Common myeloid progenitor, CD34-positive (primary cell): Measurements from ENCODE around the gene FUT8. TPM values are rescaled to one million over a fixed set of nuclear protein-coding genes. Genes with fewer than 3 reads are reported as not detected.

Experiments
- CTCF ChIA-PET: fragments of 350-600 bp; sonication (Branson Sonifier 250); formaldehyde crosslinking; loops from one replicate; lab custom pipeline; 2021; ENCODE audit warnings: antibody characterized with exemption; lab: Charles Lee
- POLR2A ChIA-PET: fragments of 350-600 bp; sonication (Branson Sonifier 250); formaldehyde crosslinking; loops from one replicate; lab custom pipeline; 2021; ENCODE audit warnings: antibody characterized with exemption; lab: Charles Lee
- DNase-seq, 3 donors: peaks; one replicate each; pipeline versions ENCODE4 v3.0.0 to v3.0.0-alpha.2; 2013
- H3K27ac ChIP-seq, 2 experiments: 1 replicate in 1 of 2; 2 replicates in 1 of 2; pipeline ENCODE4 v1.7.0; 2013; ENCODE audit warnings: inconsistent platforms in 2 of 2, low read length in 2 of 2, mild to moderate bottlenecking in 2 of 2, low read depth in 1 of 2, moderate library complexity in 1 of 2; ENCODE audit not compliant: severe bottlenecking in 2 of 2, insufficient read depth in 1 of 2, poor library complexity in 1 of 2
- H3K27me3 ChIP-seq, 5 experiments: replicated peaks in 2 of 5; 1 replicate in 3 of 5; 2 replicates in 2 of 5; pipeline versions ENCODE4 v1.6.1 to v1.7.0; 2013; ENCODE audit warnings: low read length in 4 of 5, mild to moderate bottlenecking in 2 of 5, moderate library complexity in 2 of 5, inconsistent platforms in 1 of 5; ENCODE audit not compliant: insufficient read depth in 5 of 5, control insufficient read depth in 4 of 5
- H3K36me3 ChIP-seq, 4 experiments: 1 replicate in 2 of 4; 2 replicates in 2 of 4; pipeline versions ENCODE4 v1.6.1 to v1.7.0; 2013; ENCODE audit warnings: low read length in 3 of 4, control low read depth in 1 of 4, mild to moderate bottlenecking in 1 of 4; ENCODE audit not compliant: control insufficient read depth in 4 of 4, insufficient read depth in 4 of 4
- H3K4me1 ChIP-seq, 4 experiments: 1 replicate in 3 of 4; 2 replicates in 1 of 4; pipeline versions ENCODE4 v1.6.1 to v1.7.1; 2013; ENCODE audit warnings: low read length in 3 of 4, mild to moderate bottlenecking in 3 of 4, control low read depth in 1 of 4, inconsistent platforms in 1 of 4, moderate library complexity in 1 of 4; ENCODE audit not compliant: control insufficient read depth in 4 of 4, insufficient read depth in 4 of 4; ENCODE audit errors: control extremely low read depth in 1 of 4
- H3K4me3 ChIP-seq, 7 experiments: 1 replicate in 4 of 7; 2 replicates in 3 of 7; pipeline versions ENCODE4 v1.5.1 to v1.7.0; 2013; ENCODE audit warnings: mild to moderate bottlenecking in 7 of 7, low read length in 6 of 7, moderate library complexity in 6 of 7, inconsistent platforms in 2 of 7, low read depth in 2 of 7, control low read depth in 1 of 7; ENCODE audit not compliant: insufficient read depth in 4 of 7, control insufficient read depth in 1 of 7; ENCODE audit errors: extremely low read depth in 1 of 7
- H3K9me3 ChIP-seq, 5 experiments: 1 replicate in 4 of 5; 2 replicates in 1 of 5; pipeline versions ENCODE4 v1.6.1 to v1.7.1; 2013; ENCODE audit warnings: low read length in 4 of 5, mild to moderate bottlenecking in 2 of 5, inconsistent platforms in 1 of 5, low read depth in 1 of 5, moderate library complexity in 1 of 5; ENCODE audit not compliant: control insufficient read depth in 4 of 5, insufficient read depth in 2 of 5; ENCODE audit errors: control extremely low read depth in 1 of 5
- WGBS: methylation state at CpG from one replicate; pipeline ENCODE4 v1.1.5; 2013; ENCODE audit not compliant: insufficient coverage; 5-methylcytosine and 5-hydroxymethylcytosine counted together
- polyA plus RNA-seq: library from polyadenylated mRNA; unstranded; fragments of 120-200 nt; gene quantifications from one replicate; pipeline ENCODE4 v1.2.1, GENCODE V29; 2013

FUT8 gene
- 10.4 TPM for polyA plus RNA-seq

DNA sequence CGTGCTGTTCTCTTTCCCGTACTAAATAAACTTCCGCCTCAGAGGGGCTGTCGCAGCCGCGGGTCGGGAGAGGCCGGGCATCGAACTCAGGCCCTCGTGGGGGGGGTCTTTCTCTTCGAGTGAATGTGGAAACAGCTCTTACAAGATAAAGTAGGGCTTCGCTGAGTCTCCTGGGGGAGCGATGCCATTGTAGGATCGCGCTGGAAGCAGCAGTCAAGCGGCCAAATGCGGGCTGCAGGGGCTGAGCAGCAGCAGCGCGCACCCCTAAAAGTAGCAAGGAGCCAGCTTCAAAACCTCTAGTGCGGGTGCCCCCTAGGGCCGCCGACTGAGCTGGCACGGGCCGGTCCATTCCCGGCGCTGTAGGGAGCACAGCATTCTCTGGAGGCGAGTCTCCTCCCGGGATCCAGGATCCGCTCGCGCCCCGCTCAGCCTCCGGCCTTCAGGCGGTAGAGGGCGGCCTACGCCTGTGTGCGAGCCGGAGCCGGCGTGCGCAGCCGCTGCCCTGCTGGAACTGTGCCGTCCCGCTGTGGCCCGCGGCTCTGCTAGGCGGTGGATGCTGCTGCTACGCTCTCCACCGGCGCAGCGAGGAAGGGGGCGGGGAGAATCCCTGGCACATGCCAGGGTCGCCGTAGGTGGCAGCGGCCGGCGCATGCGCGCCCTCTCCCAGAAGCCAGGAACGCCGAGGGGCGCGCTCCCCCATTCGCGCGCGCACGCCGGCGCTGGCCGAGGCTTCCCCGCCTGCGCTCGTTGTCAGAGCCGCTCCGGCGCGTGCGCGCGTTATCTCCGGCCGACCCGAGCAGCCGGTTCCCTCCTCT lies at the start of gene FUT8:
Gene FUT8, plus strand, starts transcription at position 699 of the 815 bp plus-strand sequence. CDS start 148,834 bp downstream, outside the sequence.
- no peaks in the 10 kb centered on the region for H3K27me3 ChIP-seq
- no peaks in the 10 kb centered on the region for H3K9me3 ChIP-seq
- H3K4me3 ChIP-seq, result peak within 1 kb of the TSS; percentile 80 to 96 (median 90)
- H3K27ac ChIP-seq, result peak within 1 kb of the TSS; percentile 49 to 86
- no peaks in the 10 kb centered on the region for H3K36me3 ChIP-seq
- peak; percentile 95 to 98 (median 98) for DNase-seq
- ChIA-PET POLR2A (interaction anchor here (1.1 kb wide), 1 partner anchor 126 kb away, joined by 3 read pairs; no protein-coding TSS in a partner anchor), CTCF (interaction anchor here (1.0 to 5.1 kb wide), 14 partner anchors 10 to 549 kb away, joined by 3 to 47 read pairs (median 4); no protein-coding TSS in a partner anchor)
- under 1% methylated on average over 58 of the region's 85 CpGs for WGBS
- H3K4me1 ChIP-seq, result peaks cover 5 to 20% (median 9%) of the 10 kb centered on the region in 4 experiments

DNA sequence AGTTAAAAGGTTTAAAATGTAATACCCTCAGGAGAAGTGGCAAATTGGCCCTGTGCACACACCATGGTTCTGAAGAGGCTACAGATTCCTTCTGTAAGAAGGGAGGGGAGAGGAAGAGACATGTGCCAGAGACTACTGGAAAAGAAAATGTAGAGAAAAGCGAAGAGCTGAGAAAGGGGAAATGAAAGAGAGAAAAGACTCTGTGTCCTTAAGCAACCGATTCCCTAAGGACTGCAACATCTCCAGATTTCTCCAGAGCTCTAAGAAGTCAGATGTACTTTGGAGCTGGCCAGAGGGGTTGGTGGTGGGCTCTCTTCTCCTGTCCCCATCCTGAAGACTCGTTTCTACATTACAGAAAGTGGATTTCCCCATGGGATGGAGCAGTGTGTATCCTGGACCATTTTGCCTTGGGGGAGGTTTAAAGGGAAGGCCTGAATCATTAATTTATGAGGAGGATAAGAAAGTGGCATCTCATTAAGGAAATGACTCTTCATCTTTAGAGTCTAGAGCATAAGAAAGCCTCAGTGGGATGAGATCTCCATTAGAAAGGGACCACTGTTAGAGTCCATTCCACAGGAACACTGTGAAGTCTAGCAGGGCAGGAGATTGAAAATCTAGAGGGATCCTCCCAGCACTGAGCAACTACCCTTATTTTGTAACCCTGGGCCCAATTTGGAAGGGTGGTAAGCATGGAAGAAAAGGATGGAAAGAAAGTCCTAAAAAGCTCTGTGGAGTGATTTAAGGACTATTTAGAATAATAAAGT lies 45.5 kb upstream of the FUT8 start:
- Histone ChIP-seq H3K9me3 (no peaks in the 10 kb centered on the region), H3K27me3 (no peaks in the 10 kb centered on the region), H3K36me3 (no peaks in the 10 kb centered on the region), H3K27ac (no peak overlapping the region), H3K4me3 (no peak overlapping the region), H3K4me1 (no peaks in the 10 kb centered on the region)
- ChIA-PET POLR2A (no interaction called here), CTCF (no interaction called here)
- 100% methylated on average over 1 of the region's 3 CpGs for WGBS
- no peak for DNase-seq

DNA sequence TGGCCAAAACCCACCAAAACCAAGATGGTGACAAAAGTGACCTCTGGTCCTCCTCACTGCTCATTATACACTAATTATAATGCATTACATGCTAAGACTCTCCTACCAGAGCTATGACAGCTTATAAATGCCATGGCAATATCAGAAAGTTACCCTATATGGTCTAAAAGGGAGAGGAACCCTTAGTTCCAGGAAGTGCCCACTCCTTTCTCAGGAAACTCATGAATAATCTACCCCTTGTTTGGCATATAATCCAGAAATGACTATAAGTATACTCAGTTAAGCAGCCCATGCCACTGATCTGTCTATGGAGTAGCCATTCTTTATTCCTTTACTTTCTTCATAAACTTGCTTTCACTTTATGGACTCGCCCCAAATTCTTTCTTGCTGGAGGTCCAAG lies 43.0 kb upstream of the FUT8 start:
- DNase-seq, result no peak
- H3K4me3 ChIP-seq, result no peak overlapping the region
- ChIA-PET POLR2A (no interaction called here), CTCF (no interaction called here)
- H3K9me3 ChIP-seq, result no peaks in the 10 kb centered on the region
- no peaks in the 10 kb centered on the region for H3K36me3 ChIP-seq
- no peak overlapping the region for H3K27ac ChIP-seq
- no peaks in the 10 kb centered on the region for H3K4me1 ChIP-seq
- no peaks in the 10 kb centered on the region for H3K27me3 ChIP-seq
- WGBS, result no CpG with 5 or more reads among the region's 1 CpG

DNA sequence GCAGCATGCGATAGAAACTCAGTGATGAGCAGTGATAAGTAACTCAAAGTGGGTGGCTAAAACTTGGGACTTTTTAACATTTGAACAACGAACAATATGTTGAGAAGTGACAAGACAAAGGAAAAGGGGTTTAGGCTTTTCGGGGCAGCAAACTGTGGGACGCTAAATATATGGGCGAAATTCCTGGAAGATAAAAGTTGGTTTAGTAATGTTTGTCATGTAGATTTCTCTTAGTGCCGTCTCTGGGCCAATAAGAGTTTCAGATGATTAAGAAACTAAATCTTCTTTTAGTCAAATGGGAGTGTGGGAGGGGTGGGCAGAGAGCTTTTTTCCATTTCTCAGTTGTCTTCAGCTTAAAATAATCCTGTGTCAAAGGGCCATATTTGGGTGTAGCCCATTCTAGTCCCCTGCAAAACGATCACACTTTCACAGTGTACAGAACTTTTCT lies 41.7 kb upstream of the FUT8 start:
- H3K4me3 ChIP-seq, result no peak overlapping the region
- H3K9me3 ChIP-seq, result no peaks in the 10 kb centered on the region
- no peak for DNase-seq
- POLR2A ChIA-PET, result interaction anchor here (0.6 kb wide), 1 partner anchor 11 kb away, joined by 4 read pairs; no protein-coding TSS in a partner anchor
- WGBS, result 100% methylated on average over 5 of the region's 7 CpGs
- no peak overlapping the region for H3K27ac ChIP-seq
- CTCF ChIA-PET, result no interaction called here
- no peaks in the 10 kb centered on the region for H3K36me3 ChIP-seq
- H3K27me3 ChIP-seq, result no peaks in the 10 kb centered on the region
- no peaks in the 10 kb centered on the region for H3K4me1 ChIP-seq

DNA sequence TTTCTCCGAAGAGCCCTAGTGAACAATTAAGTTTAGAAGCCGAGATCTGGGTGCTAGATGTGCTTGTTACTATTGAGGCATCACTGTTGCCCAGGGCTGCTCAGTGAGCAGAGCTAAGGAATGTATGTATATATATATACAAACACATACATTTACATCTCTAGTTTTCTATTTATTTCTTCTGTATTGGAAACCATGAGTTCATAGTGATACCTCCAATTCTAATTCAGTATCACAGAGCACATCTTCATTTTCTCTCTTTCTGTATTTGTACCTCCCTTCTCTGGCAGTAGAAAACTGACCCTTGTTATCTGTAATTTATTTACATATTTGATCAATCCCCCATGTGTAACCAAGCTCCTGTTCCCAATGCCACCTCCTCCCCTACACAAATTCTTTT lies 40.7 kb upstream of the FUT8 start:
- WGBS, result 100% methylated on average over 1 of the region's 2 CpGs
- ChIA-PET CTCF (no interaction called here), POLR2A (no interaction called here)
- no peak for DNase-seq
- Histone ChIP-seq H3K27me3 (no peaks in the 10 kb centered on the region), H3K4me3 (no peak overlapping the region), H3K4me1 (no peaks in the 10 kb centered on the region), H3K36me3 (no peaks in the 10 kb centered on the region), H3K27ac (no peak overlapping the region), H3K9me3 (no peaks in the 10 kb centered on the region)

DNA sequence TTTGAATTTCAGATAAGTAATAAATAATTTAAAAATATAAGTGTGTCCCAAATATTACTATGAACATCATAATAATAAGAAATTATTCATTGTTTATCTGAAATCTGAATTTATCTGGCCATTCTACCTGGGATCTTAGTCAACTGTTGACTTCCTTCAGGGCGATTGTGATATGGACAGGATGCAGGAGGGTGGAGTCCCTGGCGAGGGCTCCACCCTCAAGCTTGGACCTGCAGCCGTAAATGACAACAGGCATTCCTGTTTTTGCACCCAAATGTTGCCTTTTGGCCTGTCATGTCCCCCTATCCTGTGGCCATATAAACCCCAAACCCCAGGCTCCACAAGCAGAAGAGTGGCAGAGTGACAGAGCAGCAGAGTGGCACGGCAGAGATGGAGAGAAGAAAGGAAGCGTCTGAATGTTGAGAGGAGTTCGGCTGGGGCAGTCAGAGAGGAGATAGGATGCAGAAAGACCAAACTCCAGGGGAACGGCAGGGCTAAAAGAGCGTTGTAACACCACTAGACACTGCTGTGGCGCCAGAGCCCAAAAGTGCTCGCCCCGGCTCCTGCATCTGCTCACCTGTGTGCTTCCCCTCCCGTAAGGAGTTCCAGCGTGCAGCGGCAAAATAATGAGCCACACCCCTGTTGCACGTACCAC lies 39.4 kb upstream of the FUT8 start:
- 79% methylated on average over 13 of the region's 15 CpGs for WGBS
- H3K27me3 ChIP-seq, result no peaks in the 10 kb centered on the region
- ChIA-PET CTCF (no interaction called here), POLR2A (no interaction called here)
- H3K4me3 ChIP-seq, result no peak overlapping the region
- DNase-seq, result no peak
- H3K9me3 ChIP-seq, result no peaks in the 10 kb centered on the region
- H3K27ac ChIP-seq, result no peak overlapping the region
- no peaks in the 10 kb centered on the region for H3K36me3 ChIP-seq
- H3K4me1 ChIP-seq, result no peaks in the 10 kb centered on the region
